Measurements from ENCODE around the gene UPF2. TPM values are rescaled to one million over a fixed set of nuclear protein-coding genes. Genes with fewer than 3 reads are reported as not detected.

The UPF2 gene
- total RNA-seq, 1 donor from 2014 or later = 10.9 TPM

DNA sequence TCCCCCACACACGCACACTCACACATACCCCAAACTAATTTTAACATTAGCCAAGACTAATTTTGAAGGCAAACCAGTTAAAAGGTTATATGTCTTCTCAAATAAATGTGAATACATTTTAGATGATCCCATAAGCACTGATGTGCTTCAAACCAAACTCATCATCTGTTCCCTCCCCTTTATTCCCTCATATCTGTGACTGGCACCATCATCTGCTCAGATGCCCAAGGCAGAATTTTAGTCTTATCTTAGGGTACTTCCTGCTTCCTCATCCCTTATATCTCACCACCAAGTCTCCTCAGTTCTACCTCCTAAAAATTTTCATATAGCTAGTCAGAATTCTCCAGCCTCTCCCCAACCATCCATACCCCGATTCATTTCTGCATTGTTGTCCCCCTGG lies 80.4 kb downstream of the UPF2 start:
- no peak for DNase-seq (ENCODE audit: low read depth in 2 of 2)

- no peak for DNase-seq (ENCODE audit: low read depth in 2 of 2)
Observed at GRCh38 chr10:11961771-11962170, 80.8 kb downstream of the UPF2 start.

DNA sequence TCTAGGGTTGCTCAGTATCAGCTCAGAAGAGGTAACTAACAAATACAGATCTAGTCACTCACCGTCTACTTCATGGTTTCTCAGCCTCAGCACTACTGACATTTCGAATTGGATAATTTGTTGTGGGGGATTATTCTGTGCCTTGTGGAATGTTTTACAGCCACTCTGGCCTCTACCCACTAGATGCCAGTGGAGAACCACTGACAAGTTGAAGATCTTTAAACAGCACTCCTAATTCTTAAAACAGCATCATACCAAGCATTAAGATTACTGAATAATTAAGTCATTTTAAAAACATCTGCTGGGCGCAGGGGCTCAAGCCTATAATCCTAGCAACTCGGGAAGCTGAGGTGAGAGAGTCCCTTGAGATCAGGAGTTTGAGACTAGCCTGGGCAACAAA lies 82.6 kb downstream of the UPF2 start:
- no peak for DNase-seq (ENCODE audit: low read depth in 2 of 2)

DNA sequence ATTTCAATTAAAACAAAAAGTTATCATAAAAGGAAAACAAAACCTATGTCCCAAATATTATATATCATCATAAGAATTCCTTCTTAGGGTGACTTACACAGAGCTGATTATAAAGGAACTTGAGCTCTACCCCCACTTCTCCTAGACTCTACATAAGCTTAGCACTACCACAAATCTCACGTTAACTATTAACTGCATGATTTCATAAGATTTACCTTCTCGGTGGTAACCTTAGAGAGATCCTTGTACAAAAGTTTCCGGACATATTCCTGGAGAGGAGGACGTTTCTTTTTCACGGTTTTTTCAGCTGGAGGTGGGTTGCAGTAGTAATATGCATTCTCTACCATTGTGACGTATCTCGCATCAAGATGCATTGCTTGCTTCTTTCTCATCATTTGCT lies 83.7 kb downstream of the UPF2 start:
- DNase-seq (ENCODE audit: low read depth in 2 of 2) = no peak

DNA sequence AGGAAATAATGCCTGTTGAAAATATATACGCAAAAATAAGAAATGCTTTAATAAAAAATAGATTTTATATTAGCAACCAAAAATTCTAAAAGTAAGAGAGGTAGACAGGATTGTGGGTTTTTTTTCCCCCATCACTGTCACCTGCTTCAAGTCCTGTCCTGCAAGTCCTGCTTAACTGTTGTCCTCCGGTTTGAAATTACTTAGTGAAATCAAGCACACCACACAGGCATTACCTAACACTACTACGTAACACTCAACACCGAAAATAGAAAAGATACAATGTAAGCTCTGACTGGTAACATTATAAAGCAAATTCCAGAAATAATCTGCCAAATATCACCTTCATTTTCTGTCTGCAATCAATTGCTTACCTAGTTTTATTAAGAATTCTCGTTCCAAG lies 90.9 kb downstream of the UPF2 start:
- DNase-seq (ENCODE audit: low read depth in 2 of 2) = no peak

- no peak for DNase-seq (ENCODE audit: low read depth in 2 of 2)
Observed at GRCh38 chr10:11950325-11951018, 92.1 kb downstream of the UPF2 start.

- DNase-seq (ENCODE audit: low read depth in 2 of 2) = no peak
Observed at GRCh38 chr10:11949152-11949551, 93.5 kb downstream of the UPF2 start.

GRCh38 chr10:11946652-11947051 lies 96.0 kb downstream of the UPF2 start:
- no peak for DNase-seq (ENCODE audit: low read depth in 2 of 2)

- no peak for DNase-seq (ENCODE audit: low read depth in 2 of 2)
Observed at GRCh38 chr10:11936389-11937152, 106.0 kb downstream of the UPF2 start.

DNA sequence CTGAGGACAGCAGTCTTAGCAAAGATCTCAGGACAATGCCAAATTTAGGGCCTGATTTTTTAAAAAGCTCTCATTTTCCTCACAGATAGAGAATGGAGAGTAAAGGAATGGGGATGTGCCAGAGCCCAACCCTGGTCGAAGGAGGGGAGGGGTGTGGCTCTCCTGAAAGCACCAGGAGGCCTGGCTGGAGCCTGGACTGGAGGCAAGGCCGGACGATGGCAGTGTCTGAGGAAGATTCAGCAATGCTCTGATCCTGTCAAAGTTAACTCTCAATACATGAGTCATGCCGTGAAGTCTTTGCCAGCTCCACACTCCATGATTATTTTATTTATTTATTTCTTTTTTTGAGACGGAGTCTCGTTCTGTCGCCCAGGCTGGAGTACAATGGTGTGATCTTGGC lies 108.3 kb downstream of the UPF2 start:
- no peak for DNase-seq (ENCODE audit: low read depth in 2 of 2)

- DNase-seq (ENCODE audit: low read depth in 2 of 2) = no peak
Observed at GRCh38 chr10:11933577-11934223, 108.9 kb downstream of the UPF2 start.

GRCh38 chr10:11931038-11931437 lies 111.6 kb downstream of the UPF2 start:
- no peak for DNase-seq (ENCODE audit: low read depth in 2 of 2)

DNA sequence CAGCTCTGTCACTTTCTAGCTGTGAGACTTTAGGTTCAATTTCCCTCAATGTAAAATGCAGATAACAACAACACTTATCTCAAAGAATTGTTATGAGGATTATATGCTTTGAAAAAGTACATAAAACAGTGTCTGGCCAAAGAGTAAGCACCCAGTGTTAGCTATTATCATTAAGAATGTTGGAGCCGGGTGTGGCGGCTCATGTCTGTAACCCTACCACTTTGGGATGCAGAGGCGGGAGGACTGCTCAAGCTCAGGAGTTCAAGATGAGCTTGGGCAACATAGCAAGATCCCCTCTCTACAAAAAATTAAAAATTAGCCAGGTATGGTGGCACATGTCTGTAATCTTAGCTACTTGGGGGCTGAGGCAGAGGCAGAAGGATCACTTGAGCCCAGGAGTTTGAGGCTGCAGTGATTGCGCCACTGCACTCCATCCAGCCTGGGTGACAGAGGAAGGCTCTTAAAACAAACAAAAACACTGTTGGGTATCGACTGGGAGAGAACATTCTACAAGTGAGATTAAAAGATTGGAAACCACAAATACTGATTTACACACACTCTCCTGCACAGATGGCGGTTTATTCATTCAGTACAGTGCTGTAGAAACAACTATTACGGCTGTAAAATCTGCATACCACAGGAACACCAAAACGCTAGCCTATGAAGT lies 112.2 kb downstream of the UPF2 start:
- no peak for DNase-seq (ENCODE audit: low read depth in 2 of 2)

DNA sequence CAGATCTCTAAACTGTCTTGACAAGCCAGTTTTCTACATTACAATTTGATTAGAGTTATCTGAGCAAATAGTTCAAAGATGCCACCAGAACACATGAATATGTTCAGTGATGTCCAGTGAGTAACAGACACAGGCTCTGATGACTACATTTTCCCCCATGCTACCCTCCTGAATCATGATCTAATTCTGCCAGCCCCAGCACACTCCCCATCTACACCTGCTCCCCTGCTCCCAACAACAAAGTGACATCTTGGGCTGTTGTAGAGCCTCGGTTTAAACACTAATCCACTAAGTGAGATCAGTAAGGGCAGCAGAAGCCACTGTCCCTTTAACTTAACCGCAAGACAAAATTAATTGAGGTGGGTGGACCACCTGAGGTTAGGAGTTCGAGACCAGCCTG lies 114.9 kb downstream of the UPF2 start:
- no peak for DNase-seq (ENCODE audit: low read depth in 2 of 2)

- peak in 1 of 2 donors; percentile 59 for DNase-seq (ENCODE audit: low read depth in 2 of 2)
Observed at GRCh38 chr10:11921800-11922392, 120.7 kb downstream of the UPF2 start.

- no peak for DNase-seq (ENCODE audit: low read depth in 2 of 2)
Observed at GRCh38 chr10:11919271-11919670, 123.3 kb downstream of the UPF2 start.

- DNase-seq (ENCODE audit: low read depth in 2 of 2) = no peak
Observed at GRCh38 chr10:11918384-11918783, 124.2 kb downstream of the UPF2 start.

GRCh38 chr10:11913079-11913641 lies 129.4 kb downstream of the UPF2 start:
- DNase-seq (ENCODE audit: low read depth in 2 of 2) = no peak

GRCh38 chr10:11910102-11910501 lies 132.5 kb downstream of the UPF2 start:
- no peak for DNase-seq (ENCODE audit: low read depth in 2 of 2)

- DNase-seq (ENCODE audit: low read depth in 2 of 2) = no peak
Observed at GRCh38 chr10:11909618-11910017, 133.0 kb downstream of the UPF2 start.

DNA sequence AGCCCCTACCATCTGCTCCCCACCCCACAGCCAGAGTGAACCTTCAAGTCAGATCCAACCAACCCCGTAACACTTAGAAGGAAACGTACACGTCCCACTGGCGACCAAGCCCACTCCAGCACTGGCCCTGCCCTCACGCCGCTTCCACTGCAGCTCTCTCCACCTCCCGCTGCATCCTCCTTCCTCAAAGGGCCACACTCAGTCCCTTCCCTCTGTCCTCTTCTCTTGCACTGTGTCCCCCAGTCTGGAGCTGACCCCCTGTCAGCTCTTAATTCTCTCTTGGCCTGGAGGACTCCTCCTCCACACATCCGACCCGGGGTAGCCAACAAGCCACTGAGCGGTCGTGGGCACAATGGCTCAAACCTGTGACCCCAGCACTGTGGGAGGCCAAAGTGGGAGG lies 133.6 kb downstream of the UPF2 start:
- no peak for DNase-seq (ENCODE audit: low read depth in 2 of 2)

All from lung microvascular endothelial cell (primary cell).